Fibroblast of lung (primary cell): Measurements from ENCODE around the gene BTNL2. TPM values are rescaled to one million over a fixed set of nuclear protein-coding genes. Genes with fewer than 3 reads are reported as not detected.
A peak's percentile ranks its signal among the peaks of the same experiment; 100 is the strongest.

Experiments used
- DNase-seq, 2 donors: peaks; one replicate each; pipeline versions ENCODE4 v3.0.0 to v3.0.0-alpha.2; 2010; ENCODE audit warnings: low read depth in 2 of 2
- H2AFZ ChIP-seq: 2 replicates; pipeline ENCODE4 v1.5.1; 2012; ENCODE audit warnings: low read length, control low read depth, inconsistent platforms
- H3K27ac ChIP-seq: 2 replicates; pipeline ENCODE4 v1.5.1; 2011; ENCODE audit warnings: low read length, control low read depth; ENCODE audit not compliant: insufficient read depth
- H3K27me3 ChIP-seq: 2 replicates; pipeline ENCODE4 v1.5.1; 2011; ENCODE audit warnings: mild to moderate bottlenecking, low read length; ENCODE audit not compliant: control insufficient read depth, insufficient read depth
- H3K36me3 ChIP-seq: 2 replicates; pipeline ENCODE4 v1.5.1; 2011; ENCODE audit warnings: low read length; ENCODE audit not compliant: control insufficient read depth, insufficient read depth
- H3K4me1 ChIP-seq: 2 replicates; pipeline ENCODE4 v1.5.1; 2011; ENCODE audit warnings: low read length; ENCODE audit not compliant: control insufficient read depth, insufficient read depth; ENCODE audit errors: extremely low read depth
- H3K4me2 ChIP-seq: 2 replicates; pipeline ENCODE4 v1.5.1; 2011; ENCODE audit warnings: low read length, control low read depth; ENCODE audit not compliant: insufficient read depth; ENCODE audit errors: extremely low read depth
- H3K4me3 ChIP-seq, 4 experiments: fragments of 200-600 bp in 1 of 4; sonication (generic) in 1 of 4; replicated peaks in 1 of 4; 2 replicates each; pipeline ENCODE4 v1.5.1; 2011 to 2016; ENCODE audit warnings: low read length in 4 of 4, low read depth in 3 of 4, mild to moderate bottlenecking in 3 of 4, control low read depth in 2 of 4, inconsistent platforms in 1 of 4, mixed read lengths in 1 of 4; ENCODE audit not compliant: insufficient read depth in 1 of 4; ENCODE audit errors: control extremely low read depth in 1 of 4
- H3K79me2 ChIP-seq: 2 replicates; pipeline ENCODE4 v1.5.1; 2012; ENCODE audit warnings: mild to moderate bottlenecking, low read length, inconsistent platforms; ENCODE audit not compliant: control insufficient read depth, insufficient read depth
- H3K9ac ChIP-seq: 2 replicates; pipeline ENCODE4 v1.5.1; 2011; ENCODE audit warnings: mild to moderate bottlenecking, low read length, control low read depth; ENCODE audit not compliant: insufficient read depth
- H3K9me3 ChIP-seq: 2 replicates; pipeline ENCODE4 v1.5.1; 2012; ENCODE audit warnings: low read depth, low read length; ENCODE audit not compliant: control insufficient read depth, insufficient read depth
- H4K20me1 ChIP-seq: 2 replicates; pipeline ENCODE4 v1.5.1; 2011; ENCODE audit warnings: low read length; ENCODE audit not compliant: control insufficient read depth, insufficient read depth; ENCODE audit errors: extremely low read depth
- CTCF ChIP-seq, 2 donors: IDR thresholded peaks in 1 of 2; conservative IDR thresholded peaks in 1 of 2; 1 replicate in 1 of 2; 2 replicates in 1 of 2; pipeline ENCODE4 v1.5.1; 2011 to 2012; ENCODE audit warnings: low read length in 2 of 2, control low read depth in 1 of 2, inconsistent platforms in 1 of 2, low read depth in 1 of 2, mild to moderate bottlenecking in 1 of 2
- EZH2 ChIP-seq: IDR thresholded peaks from 2 replicates; pipeline ENCODE4 v1.5.1; 2012; ENCODE audit warnings: low read length, control low read depth, mild to moderate bottlenecking; ENCODE audit errors: missing control alignments
- polyA plus RNA-seq, 2 donors: library from polyadenylated mRNA; depleted of rRNA in 1 of 2; stranded (reverse) in 1 of 2; unstranded in 1 of 2; fragments of >200 nt; gene quantifications; 2 replicates each; pipeline ENCODE4 v1.2.1, GENCODE V29; 2011 to 2012; ENCODE audit warnings: missing spikeins in 1 of 2
- total RNA-seq: library from RNA; depleted of rRNA; stranded (reverse); fragments of >200 nt; gene quantifications from 2 replicates; pipeline ENCODE4 v1.2.1, GENCODE V29; 2014

BTNL2 gene
- total and polyA plus RNA-seq, 2 donors (not counting 1 experiment from before 2014, with no cell fraction given): not detected

DNA sequence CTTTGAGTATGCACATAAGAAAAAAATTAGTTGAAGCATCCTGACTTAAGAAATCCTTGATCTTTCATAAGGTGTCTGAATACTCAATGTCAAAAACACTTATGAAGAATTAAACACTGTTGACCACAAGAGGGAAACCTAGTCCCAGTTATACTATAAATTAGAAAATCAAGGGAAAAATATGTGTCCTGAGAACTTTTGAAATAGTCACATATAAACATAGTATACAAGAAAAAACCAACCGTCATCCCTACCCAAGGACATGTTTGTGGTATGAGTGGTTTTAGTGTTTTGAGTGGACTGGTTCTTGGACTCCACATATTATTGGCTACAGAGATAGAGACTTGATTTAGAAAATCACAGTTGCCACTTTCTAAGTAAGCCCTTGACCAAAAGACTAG, 25.1 kb upstream of the BTNL2 start:
- peak in 1 of 2 donors; percentile 34 for TF ChIP-seq CTCF (conservative IDR thresholded peaks at IDR 0.05 in 1 of 2, IDR thresholded peaks at IDR 0.05 in 1 of 2; ENCODE audit: low read depth in 1 of 2, low read length in 2 of 2)
- TF ChIP-seq EZH2: no peak
- no peak overlapping the region for H3K4me2 ChIP-seq
- no peak overlapping the region for H3K4me3 ChIP-seq
- no peaks in the 10 kb centered on the region for H4K20me1 ChIP-seq
- H3K27me3 ChIP-seq: peaks cover 3% of the 10 kb centered on the region
- DNase-seq: peak; percentile 10 to 56
- H3K4me1 ChIP-seq: no peaks in the 10 kb centered on the region
- H3K9me3 ChIP-seq: no peaks in the 10 kb centered on the region
- no peaks in the 10 kb centered on the region for H3K79me2 ChIP-seq
- H3K27ac ChIP-seq: no peak overlapping the region
- no peak overlapping the region for H2AFZ ChIP-seq
- no peak overlapping the region for H3K9ac ChIP-seq
- no peaks in the 10 kb centered on the region for H3K36me3 ChIP-seq

DNA sequence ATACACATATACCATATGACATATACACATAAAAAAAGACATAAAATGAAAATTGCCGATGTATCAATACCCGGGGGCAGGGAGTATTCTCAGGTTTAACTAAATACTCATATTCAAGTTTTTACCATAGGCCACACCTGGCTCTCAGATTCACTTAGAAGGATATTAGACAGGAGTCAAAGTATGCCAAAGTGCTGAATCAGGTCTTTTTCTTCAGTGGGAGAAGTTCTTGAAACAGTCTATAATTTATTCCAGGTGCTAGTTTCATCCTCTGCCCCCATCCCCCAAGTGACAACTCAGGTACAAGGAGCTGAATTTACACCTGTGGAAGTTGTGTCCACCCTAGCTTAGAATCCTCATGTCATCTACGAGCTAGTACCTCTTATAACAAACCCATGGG, 24.2 kb upstream of the BTNL2 start:
- no peak overlapping the region for H3K27ac ChIP-seq
- no peak for DNase-seq
- no peaks in the 10 kb centered on the region for H3K4me1 ChIP-seq
- no peak overlapping the region for H3K4me2 ChIP-seq
- H2AFZ ChIP-seq: no peak overlapping the region
- H3K36me3 ChIP-seq: no peaks in the 10 kb centered on the region
- TF ChIP-seq CTCF (conservative IDR thresholded peaks at IDR 0.05 in 1 of 2, IDR thresholded peaks at IDR 0.05 in 1 of 2; ENCODE audit: low read depth in 1 of 2, low read length in 2 of 2): no peak
- no peak for TF ChIP-seq EZH2
- no peaks in the 10 kb centered on the region for H4K20me1 ChIP-seq
- H3K9ac ChIP-seq: no peak overlapping the region
- H3K9me3 ChIP-seq: no peaks in the 10 kb centered on the region
- H3K79me2 ChIP-seq: no peaks in the 10 kb centered on the region
- H3K27me3 ChIP-seq: peaks cover 5% of the 10 kb centered on the region
- H3K4me3 ChIP-seq: no peak overlapping the region

DNA sequence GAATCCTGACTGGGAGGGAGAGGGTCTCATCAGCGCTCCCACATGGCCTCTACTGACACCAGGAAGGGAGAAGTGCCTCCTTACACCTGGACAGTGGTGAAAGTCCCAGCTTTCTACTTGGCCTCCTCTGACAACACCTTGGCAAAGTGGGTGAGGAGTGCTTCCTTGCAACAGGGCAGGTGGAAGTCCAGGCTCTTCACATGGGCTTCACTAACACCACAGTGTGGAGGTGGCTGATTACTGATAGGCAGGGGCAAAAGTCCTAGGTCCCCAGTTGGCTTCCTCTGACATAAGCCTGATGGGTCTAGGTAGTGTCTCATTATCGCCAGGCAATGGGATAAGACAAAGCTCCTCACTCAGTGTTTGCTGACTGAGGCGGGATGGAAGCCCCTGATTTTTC, 23.2 kb upstream of the BTNL2 start:
- Histone ChIP-seq H3K4me2 (no peak overlapping the region), H3K27ac (no peak overlapping the region), H2AFZ (no peak overlapping the region), H3K79me2 (no peaks in the 10 kb centered on the region), H3K9me3 (no peaks in the 10 kb centered on the region), H3K4me1 (no peaks in the 10 kb centered on the region), H3K27me3 (peaks cover 5% of the 10 kb centered on the region), H3K4me3 (no peak overlapping the region), H3K9ac (no peak overlapping the region), H3K36me3 (no peaks in the 10 kb centered on the region), H4K20me1 (no peaks in the 10 kb centered on the region)
- no peak for DNase-seq
- no peak for TF ChIP-seq CTCF (conservative IDR thresholded peaks at IDR 0.05 in 1 of 2, IDR thresholded peaks at IDR 0.05 in 1 of 2; ENCODE audit: low read depth in 1 of 2, low read length in 2 of 2)
- TF ChIP-seq EZH2: no peak
